ENCODE results near the gene SAYSD1. TPM values are rescaled to one million over a fixed set of nuclear protein-coding genes. Genes with fewer than 3 reads are reported as not detected.

The SAYSD1 gene
- total RNA-seq, 3 donors from 2014 or later (not counting 1 experiment from before 2014, with no cell fraction given), result 11.3 to 13.1 (median 11.5) TPM

DNA sequence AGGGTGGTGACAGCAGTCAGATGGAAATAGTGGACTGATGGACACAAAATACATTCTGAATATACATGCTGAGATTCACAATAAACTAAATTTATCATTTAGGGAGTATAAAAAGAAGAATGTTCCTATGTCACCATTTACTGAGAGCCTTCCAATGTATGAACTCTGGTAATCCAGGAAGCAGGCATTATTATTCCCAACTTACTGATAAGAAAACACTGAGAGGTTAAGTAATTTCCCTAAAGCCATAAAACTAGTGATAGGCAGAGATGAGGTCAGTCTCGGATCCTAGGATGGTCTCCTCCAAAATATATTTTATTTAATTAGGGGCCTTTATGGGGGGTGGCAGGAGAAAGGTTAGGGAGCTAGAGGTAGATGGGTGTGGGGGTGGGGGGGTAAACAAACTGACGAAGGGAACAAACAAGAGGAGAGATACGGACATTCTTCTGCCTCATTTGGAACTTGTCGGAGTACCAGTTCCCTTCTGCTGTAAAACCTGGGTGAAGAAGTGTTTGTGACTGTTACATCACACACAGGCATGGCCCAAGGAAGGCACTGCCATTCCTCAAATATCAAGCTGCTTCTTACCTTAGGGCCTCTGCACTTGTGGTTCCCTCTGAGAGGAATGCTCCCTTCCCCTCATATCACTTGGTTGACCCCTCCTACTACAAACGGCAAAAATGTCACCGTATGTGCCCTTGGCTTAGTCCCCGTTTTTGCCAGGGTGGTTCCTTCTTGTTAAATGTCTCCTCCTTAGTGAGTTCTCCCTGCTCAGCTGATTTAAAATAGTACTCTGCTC is 6.7 kb downstream of the SAYSD1 start:
- no peaks in the 10 kb centered on the region for H3K4me1 ChIP-seq (ENCODE audit: control insufficient read depth, insufficient read depth, low read length)
- H3K27me3 Mint-ChIP-seq (ENCODE audit: low read depth in 2 of 2), result no peaks in the 10 kb centered on the region
- H3K4me3 ChIP-seq (ENCODE audit: low read length), result no peak overlapping the region
- H3K9me3 Mint-ChIP-seq, result no peaks in the 10 kb centered on the region
- intact Hi-C loops (cut with micrococcal nuclease), result no loop called here
- H3K27me3 ChIP-seq (ENCODE audit: control insufficient read depth, insufficient read depth, low read length), result no peaks in the 10 kb centered on the region
- TF ChIP-seq, protein P1, sequence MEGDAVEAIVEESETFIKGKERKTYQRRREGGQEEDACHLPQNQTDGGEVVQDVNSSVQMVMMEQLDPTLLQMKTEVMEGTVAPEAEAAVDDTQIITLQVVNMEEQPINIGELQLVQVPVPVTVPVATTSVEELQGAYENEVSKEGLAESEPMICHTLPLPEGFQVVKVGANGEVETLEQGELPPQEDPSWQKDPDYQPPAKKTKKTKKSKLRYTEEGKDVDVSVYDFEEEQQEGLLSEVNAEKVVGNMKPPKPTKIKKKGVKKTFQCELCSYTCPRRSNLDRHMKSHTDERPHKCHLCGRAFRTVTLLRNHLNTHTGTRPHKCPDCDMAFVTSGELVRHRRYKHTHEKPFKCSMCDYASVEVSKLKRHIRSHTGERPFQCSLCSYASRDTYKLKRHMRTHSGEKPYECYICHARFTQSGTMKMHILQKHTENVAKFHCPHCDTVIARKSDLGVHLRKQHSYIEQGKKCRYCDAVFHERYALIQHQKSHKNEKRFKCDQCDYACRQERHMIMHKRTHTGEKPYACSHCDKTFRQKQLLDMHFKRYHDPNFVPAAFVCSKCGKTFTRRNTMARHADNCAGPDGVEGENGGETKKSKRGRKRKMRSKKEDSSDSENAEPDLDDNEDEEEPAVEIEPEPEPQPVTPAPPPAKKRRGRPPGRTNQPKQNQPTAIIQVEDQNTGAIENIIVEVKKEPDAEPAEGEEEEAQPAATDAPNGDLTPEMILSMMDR (IDR thresholded peaks at IDR 0.05), result no peak
- H3K9me3 ChIP-seq (ENCODE audit: control insufficient read depth, insufficient read depth, low read length), result no peaks in the 10 kb centered on the region
- no peak overlapping the region for H3K27ac Mint-ChIP-seq
- H3K36me3 Mint-ChIP-seq, result peaks cover 10% of the 10 kb centered on the region
- 97% methylated on average over 6 of the region's 7 CpGs for WGBS (ENCODE audit: insufficient coverage)
- ATAC-seq (no peak), DNase-seq (no peak)
- H3K36me3 ChIP-seq (ENCODE audit: control insufficient read depth, insufficient read depth, low read length), result peaks cover 25% of the 10 kb centered on the region
- no peak overlapping the region for H3K4me3 Mint-ChIP-seq
- H3K27ac ChIP-seq (ENCODE audit: low read length), result no peak overlapping the region
- peaks cover 27 to 31% of the 10 kb centered on the region in 2 donors for H3K4me1 Mint-ChIP-seq

DNA sequence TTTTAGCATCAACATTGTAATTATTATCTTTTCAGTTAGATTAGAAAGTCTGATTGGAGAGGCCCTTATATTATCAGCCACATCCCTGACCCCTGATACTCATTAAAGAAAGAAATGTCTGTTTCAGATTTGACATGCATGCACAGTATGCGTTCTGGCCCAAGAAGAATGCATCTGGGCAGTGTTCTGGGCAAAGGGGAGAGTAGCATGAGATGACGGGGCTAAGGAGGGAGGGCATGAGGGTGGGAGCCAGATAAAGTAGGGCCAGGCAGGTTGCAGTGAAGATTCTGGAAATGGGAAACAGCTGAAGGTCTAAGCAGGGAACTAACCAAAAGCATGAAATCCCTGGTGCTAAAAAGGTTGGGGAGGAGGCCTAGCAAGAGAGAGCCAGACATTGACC is 7.3 kb downstream of the SAYSD1 start:
- DNase-seq (no peak), ATAC-seq (no peak)
- Mint-ChIP-seq H3K9me3 (no peaks in the 10 kb centered on the region), H3K36me3 (peaks cover 10% of the 10 kb centered on the region), H3K4me1 (peaks cover 27 to 37% of the 10 kb centered on the region in 2 donors), H3K4me3 (no peak overlapping the region), H3K27ac (no peak overlapping the region), H3K27me3 (ENCODE audit: low read depth in 2 of 2) (no peaks in the 10 kb centered on the region)
- Histone ChIP-seq H3K4me3 (ENCODE audit: low read length) (no peak overlapping the region), H3K27me3 (ENCODE audit: control insufficient read depth, insufficient read depth, low read length) (no peaks in the 10 kb centered on the region), H3K36me3 (ENCODE audit: control insufficient read depth, insufficient read depth, low read length) (peaks cover 25% of the 10 kb centered on the region), H3K27ac (ENCODE audit: low read length) (no peak overlapping the region), H3K4me1 (ENCODE audit: control insufficient read depth, insufficient read depth, low read length) (no peaks in the 10 kb centered on the region), H3K9me3 (ENCODE audit: control insufficient read depth, insufficient read depth, low read length) (no peaks in the 10 kb centered on the region)
- TF ChIP-seq, protein P1 (IDR thresholded peaks at IDR 0.05), result no peak
- intact Hi-C loops (cut with micrococcal nuclease), result no loop called here
- WGBS (ENCODE audit: insufficient coverage), result 50% methylated on average over 2 of the region's 2 CpGs

DNA sequence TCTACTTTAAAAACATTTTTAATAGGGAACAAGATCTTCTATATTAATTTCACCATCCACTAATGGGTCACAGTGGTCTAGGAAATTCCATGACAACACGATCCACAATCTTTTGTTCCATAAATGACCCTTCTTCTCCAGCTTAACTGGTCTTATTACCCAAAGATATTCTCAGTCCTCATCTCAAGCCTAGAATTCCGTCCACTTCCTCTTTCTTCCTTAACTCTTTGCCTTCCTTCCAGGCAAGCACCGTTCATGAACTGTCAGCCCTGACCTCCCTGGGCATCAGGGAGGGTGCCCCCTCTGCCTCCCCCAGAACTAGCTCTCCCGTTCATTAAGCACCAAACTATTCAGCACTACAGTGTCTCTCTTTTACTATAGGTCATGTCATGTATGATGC is 8.0 kb downstream of the SAYSD1 start:
- Mint-ChIP-seq H3K4me1 (peaks cover 26 to 39% of the 10 kb centered on the region in 2 donors), H3K27me3 (ENCODE audit: low read depth in 2 of 2) (no peaks in the 10 kb centered on the region), H3K9me3 (no peaks in the 10 kb centered on the region), H3K36me3 (peaks cover 10% of the 10 kb centered on the region), H3K27ac (no peak overlapping the region), H3K4me3 (no peak overlapping the region)
- TF ChIP-seq, protein P1 (IDR thresholded peaks at IDR 0.05), result no peak
- no peaks in the 10 kb centered on the region for H3K9me3 ChIP-seq (ENCODE audit: control insufficient read depth, insufficient read depth, low read length)
- no peak for ATAC-seq
- 84% methylated on average over 4 of the region's 4 CpGs for WGBS (ENCODE audit: insufficient coverage)
- no peaks in the 10 kb centered on the region for H3K27me3 ChIP-seq (ENCODE audit: control insufficient read depth, insufficient read depth, low read length)
- H3K4me3 ChIP-seq (ENCODE audit: low read length), result no peak overlapping the region
- H3K36me3 ChIP-seq (ENCODE audit: control insufficient read depth, insufficient read depth, low read length), result peaks cover 25% of the 10 kb centered on the region
- H3K4me1 ChIP-seq (ENCODE audit: control insufficient read depth, insufficient read depth, low read length), result no peaks in the 10 kb centered on the region
- H3K27ac ChIP-seq (ENCODE audit: low read length), result no peak overlapping the region
- intact Hi-C loops (cut with micrococcal nuclease), result no loop called here
- no peak for DNase-seq

All from natural killer cell (primary cell).